Hepatic stellate cell (primary cell): ENCODE measurements around the gene BRPF3.
A peak's percentile ranks its signal among the peaks of the same experiment; 100 is the strongest.

Experiments
- DNase-seq: peaks from one replicate; pipeline ENCODE4 v3.0.0; 2011; ENCODE audit warnings: low spot score

The BRPF3 gene

DNA sequence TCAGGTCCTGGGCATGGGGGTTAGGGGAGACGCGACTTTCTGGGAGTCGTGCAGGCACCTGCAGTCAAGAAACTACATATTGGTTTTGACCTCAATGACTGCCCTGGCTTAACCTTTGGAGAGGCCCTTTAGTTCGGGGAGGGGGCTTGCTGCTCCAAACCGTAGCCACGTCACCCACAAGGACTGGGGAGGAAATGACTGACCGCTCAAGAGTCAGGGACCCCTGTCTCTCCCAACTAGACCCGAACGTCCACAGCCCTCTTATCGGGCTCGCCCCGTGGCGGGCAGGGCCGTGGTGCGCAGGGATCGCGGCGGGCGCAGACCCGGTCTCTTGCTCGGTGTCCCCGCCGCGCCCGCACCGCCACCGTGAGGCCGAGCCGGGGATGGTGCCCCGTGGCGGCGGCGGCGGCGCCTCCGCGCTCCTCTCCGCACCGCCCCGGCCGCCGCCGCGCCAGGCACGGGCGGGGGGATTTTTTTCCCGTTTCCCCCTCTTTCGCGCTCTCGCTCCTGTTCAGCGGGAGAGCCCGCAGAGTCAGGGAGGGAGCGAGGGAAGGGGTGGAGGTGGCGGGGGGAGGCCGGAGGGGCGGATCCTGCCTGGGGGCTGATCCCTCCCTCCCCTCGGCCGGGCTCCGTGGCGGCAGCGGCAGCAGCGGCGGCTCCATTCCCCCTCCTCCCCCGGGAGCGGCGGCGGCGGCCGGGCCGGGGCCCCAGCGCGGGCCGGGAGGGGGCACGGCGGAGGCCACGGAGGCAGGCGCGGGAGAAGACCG lies at the start of gene BRPF3:
Gene BRPF3, plus strand, starts transcription at position 632 of the 767 bp plus-strand sequence. CDS start 3,579 bp downstream, outside the sequence.
- peak; percentile 81 for DNase-seq

- no peak for DNase-seq
Observed at GRCh38 chr6:36147294-36147693, 49.2 kb upstream of the BRPF3 start.

DNA sequence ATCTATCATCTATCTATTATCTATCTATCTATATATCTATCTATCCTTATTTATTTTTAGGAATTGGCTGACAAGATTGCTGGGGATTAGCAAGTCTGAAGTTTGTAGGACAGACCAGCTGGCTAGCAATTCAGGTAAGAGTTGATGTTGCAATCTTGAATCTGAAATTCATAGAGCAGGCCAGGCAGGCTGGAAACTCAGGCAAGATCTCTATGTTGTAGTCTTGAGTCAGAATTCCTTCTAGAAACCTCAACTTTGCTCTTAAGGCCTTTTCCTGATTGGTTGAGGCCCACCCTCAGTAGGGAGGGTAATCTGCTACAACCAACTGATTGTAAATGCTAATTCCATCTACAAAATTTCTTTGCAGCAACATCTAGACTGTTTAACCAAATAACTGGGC lies 47.1 kb upstream of the BRPF3 start:
- DNase-seq: no peak

DNA sequence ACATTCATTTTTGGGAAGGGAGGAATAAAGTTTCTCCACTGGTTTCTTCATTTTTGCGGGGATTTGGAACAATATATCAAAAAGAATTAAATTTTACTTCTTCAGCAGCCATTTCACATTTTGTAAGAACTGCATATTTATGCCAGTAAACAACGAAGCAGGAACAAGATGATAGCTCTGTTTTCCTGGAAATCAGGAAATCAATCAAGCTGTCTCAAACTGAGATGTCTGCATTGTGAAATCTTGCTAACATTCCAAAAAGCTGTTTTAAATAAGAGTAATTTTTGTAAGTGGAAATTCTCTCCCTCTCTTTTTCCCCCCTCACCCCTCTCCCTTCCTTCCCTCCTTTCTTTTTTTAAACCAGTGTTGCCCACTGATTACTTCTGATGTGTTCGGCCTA lies 46.3 kb upstream of the BRPF3 start:
- no peak for DNase-seq

DNA sequence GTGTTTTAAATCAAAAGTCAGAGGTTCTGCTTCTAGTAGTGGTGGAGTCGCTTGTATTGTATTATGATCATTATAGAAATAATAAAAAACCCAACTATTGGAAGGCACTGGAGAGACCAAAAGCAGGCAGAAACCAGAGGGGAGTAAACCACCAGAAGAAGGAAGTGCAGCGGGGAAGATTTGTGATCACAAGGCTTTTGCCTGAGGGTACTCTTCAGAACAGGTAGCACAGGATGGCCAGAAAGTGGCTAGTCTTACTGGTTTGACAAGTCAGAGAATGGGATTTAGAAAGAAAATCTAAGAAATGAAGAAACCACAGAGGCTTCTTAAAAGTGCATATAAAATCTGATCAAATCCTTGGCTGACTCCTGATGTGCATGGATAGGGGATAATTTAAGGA lies 42.3 kb upstream of the BRPF3 start:
- no peak for DNase-seq

DNA sequence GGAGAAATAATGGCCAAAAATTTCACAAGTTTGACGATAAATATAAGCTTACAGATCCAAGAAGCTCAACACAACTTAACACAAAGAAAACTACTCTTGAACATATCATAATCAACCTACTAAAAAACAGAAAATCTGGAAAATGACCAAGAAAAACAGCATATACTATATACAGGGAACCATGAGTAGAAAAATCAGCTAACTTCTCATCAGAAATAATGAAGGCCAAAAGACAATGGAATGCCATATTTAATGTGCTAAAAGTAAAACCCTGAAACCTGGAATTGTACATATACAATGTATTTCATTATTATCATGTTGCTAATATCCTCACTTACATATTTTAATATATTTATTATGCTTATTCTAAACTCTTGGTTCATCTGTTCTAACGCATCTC lies 40.9 kb upstream of the BRPF3 start:
- no peak for DNase-seq

DNA sequence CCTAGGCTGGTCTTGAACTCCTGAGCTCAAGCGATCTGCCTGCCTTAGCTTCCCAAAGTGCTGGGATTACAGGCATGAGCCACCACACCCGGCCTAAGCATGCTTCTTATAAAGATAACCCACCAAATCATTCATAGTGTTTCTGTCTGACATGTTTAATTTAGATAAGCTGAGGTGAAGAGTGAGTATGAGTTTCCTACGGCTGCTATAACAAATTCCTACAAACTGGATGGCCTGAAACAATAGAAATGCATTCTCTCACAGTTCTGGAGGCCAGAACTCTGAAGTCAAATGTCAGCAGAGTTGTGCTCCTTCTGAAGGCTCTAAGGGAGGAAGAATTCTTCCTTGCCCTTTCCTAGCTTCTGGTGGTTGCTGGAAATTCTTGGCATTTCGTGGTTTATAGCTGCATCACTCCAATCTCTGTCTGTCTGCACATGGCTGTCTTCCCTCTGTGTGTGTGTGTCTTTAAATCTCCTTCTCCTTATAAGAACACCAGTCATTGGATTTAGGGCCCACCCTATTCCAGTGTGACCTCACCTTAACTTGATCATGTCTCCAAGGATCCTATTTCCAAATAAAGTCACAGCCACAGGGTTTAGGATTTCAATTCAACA lies 36.3 kb upstream of the BRPF3 start:
- DNase-seq: no peak

GRCh38 chr6:36169023-36170007 lies 27.2 kb upstream of the BRPF3 start:
- no peak for DNase-seq

- no peak for DNase-seq
Observed at GRCh38 chr6:36170704-36171103, 25.8 kb upstream of the BRPF3 start.

DNA sequence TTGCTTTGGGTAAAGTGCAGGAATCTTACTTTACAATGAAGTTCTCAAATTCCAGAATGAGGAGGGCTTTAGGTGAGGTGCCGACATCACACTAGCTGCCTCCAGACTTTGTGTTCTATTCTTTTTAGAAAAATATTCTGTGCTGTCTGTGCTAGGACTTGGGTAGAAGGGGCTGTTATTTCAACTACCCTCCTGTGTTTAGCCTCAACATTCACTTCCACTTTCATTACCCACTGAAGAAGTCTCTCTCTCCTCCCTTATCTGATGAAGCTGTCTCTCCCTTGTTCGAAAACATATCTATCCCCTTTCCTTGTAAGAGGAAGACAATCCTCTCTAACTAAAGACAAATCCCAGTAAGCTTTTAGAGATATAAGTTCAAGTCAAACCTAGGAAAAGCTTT lies 25.0 kb upstream of the BRPF3 start:
- DNase-seq: no peak

DNA sequence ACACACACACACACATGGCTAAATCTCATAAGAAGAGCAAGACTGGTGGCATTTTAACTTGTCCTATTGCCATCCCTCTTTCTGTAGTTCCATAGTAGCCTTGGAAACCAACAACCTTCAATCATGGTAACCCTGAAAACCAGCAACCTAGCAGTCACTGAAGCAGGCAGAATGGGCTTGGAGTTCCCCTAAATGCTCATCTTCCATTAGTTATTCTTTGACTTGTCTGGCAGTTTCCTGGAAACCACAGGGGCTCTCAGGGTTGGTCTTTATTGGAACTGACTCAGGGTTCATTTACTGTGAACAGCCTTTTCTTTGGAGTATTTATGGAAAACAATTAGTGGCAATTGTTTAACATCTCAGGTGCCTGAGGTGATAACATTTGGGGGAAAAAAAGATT lies 19.4 kb upstream of the BRPF3 start:
- no peak for DNase-seq

DNA sequence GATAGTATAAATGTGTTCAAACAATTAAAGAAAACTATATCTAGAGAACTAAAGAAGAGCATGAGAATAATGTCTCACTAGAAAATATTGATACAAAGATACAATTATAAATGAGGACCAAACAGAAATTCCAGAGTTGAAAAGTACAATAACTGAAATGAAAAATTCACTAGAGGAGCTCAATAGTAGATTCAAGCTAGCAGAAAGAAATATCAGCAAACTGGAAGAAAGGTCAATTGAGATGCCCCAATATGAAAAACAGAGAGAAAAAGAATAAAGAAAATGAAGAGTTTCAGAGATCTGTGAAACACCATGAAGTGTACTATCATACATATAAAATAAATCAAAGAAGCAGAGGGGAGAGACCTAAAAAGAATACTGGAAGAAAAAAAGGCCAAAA lies 18.0 kb upstream of the BRPF3 start:
- no peak for DNase-seq

GRCh38 chr6:36180126-36180525 lies 16.4 kb upstream of the BRPF3 start:
- no peak for DNase-seq

GRCh38 chr6:36184311-36184710 lies 12.2 kb upstream of the BRPF3 start:
- no peak for DNase-seq

DNA sequence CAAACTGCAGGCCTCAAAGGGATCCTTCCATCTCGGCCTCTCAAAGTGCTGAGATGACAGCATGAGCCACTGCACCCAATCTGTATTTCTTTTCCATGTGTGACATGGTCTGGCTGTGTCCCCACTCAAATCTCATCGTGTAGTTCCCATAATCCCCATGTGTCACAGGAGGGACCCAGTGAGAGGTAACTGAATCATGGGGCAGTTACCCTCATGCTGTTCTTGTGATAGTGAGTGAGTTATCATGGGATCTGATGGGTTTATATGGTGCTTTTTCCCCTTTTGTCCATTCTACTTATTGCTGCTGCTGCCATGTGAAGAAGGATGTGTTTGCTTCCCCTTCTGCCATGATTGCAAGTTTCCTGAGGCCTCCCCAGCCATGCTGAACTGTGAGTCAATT lies 10.3 kb upstream of the BRPF3 start:
- DNase-seq: no peak

- no peak for DNase-seq
Observed at GRCh38 chr6:36187446-36187845, 9.1 kb upstream of the BRPF3 start.

DNA sequence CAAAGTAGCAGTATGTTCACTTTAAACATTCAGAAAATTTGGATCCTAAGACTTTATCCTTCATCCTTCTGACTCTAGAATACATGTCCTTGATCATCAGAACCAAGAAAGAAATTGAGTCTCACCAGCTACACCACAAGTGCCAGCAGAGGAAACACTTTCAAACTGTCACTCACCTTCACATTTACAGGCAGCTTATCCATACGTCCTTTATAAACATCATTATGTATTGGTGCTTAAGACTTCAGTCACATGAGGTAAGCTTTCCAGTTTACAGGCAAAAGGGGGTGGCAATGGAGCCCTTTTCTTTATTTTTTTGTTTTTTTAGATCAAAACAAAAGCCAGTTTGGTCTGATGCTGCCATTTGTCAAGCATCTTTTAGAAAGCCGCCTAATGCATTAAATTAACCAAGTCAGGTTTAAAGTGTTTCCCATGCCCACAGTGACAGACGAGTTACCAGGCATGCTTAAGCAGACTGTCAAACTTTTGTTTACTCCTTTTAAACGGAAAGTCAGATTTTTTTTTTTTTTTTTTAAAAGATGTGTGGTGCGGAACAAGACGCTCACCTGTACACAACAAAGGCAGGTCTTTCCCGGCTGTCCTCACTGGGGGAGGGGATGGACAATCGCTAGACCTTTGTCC lies 952 bp upstream of the BRPF3 start:
- no peak for DNase-seq

DNA sequence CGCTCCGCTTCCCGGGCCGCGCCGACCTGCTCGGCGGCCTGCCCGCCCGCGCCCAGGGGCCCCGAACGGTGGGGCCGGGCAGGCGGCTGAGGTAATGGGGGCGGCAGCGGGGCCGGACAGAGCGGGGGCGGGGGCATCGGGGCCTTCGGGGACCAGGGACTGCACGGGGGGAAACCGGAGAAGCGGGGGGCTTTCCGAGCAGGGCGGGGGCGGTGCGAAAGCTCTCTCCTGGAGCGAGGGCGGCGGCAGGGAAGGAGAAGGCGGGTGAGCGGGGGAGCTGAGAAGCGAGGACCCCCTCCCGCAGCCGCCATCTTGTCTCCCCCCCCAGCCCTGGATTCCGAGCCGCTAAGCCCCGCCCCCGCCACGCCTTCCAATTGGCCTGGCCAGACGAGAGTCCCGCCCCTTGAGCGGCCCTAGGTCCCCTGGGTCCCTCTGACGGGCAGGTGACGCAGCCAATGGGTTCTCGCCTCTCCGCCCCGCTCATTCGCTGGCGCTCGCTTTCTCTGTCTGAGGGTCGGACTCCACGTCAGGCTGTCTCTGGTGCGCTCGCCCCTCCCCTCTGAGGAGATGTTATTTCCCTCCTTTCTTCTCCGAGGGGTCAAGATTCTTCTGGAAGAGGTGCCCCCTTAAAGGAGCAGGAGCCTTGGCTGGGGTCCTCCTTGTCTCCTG lies 470 bp downstream of the BRPF3 start:
- DNase-seq: peak; percentile 99

GRCh38 chr6:36197739-36198221 lies 1.2 kb downstream of the BRPF3 start:
- DNase-seq: no peak

- DNase-seq: no peak
Observed at GRCh38 chr6:36198986-36199385, 2.4 kb downstream of the BRPF3 start.

- no peak for DNase-seq
Observed at GRCh38 chr6:36200154-36200891, 3.8 kb downstream of the BRPF3 start.
